Amygdala (tissue), 56 donors: ENCODE measurements around the gene XXYLT1.

Experiments
- DNase-seq, 56 donors: peaks; one replicate each; lab custom pipeline; 2025; lab: John Stamatoyannopoulos, UW

Gene XXYLT1

GRCh38 chr3:195105841-195106417, 165.0 kb downstream of the XXYLT1 start:
- no peak for DNase-seq

DNA sequence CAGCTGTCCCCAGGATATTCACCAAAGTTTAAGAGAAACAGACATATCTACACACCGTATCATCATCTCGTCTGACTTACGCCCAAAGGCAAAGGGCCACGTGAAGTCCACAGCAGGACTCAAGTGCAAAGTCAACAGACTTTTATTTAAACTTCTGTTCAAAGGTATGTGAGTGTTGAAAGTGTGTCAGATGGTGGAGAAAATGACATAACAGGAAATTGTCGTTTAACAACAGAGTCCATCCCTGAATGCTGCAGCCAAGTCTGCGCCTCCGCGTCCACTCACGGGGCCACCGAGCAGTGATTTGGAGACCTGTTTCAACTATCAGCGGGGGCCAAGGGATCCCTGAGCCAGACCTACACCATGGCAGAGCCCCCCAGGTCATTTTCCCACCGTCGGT, 165.6 kb downstream of the XXYLT1 start:
- DNase-seq, result no peak

DNA sequence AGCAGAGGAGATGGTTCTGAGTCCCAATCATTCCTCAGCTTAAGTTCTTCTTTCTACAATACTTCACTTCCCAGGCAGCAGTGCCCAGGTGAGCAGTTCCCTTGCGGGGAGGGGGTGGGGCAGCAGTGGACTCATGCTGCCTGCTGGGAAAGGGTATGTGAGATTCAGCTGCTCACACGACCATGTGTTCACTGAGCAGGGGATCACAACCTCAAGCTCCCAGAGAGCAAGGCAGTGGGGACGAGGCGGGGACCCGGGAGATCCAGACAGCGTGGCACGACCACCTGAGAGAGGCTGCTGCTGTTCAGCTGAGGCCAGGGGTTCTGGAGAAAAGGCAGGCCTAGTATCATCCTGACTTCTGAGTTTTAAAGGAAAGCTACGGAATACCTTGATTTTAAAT, 166.6 kb downstream of the XXYLT1 start:
- no peak for DNase-seq

GRCh38 chr3:195103623-195104022, 167.3 kb downstream of the XXYLT1 start:
- DNase-seq, result no peak

- no peak for DNase-seq
Measured at GRCh38 chr3:195102609-195103467, 168.1 kb downstream of the XXYLT1 start.

DNA sequence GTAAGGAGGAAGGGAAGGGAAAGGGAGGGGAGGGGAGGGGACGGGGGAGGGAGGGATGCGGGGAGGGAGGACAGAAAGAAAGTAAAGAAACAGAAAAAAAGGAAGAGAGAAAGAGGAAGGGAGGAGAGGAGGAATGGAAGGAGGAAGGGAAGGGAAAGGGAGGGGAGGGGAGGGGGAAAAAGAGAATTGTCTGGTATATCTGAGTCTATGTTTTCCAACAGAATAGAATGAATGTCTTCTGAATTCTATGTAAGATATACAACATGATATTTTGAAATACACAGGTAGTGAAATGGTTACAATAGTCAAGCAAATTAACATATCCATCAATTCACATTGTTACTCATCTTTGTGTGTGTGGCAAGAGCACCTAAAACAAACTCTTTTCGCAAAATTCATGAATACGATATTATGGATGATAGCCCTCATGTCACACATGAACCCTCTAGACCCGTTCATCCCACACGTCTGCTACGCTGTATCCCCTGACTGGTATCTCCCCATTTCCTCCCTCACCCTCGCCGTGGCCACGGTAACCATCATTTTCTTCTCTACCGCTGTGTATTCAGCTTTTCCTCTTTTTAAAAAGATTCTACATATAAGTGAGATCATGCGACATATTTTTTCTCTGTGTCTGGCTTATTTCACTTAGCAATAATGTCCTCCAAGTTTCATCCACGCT, 168.9 kb downstream of the XXYLT1 start:
- DNase-seq, result no peak

- no peak for DNase-seq
Measured at GRCh38 chr3:195101001-195101583, 169.9 kb downstream of the XXYLT1 start.

DNA sequence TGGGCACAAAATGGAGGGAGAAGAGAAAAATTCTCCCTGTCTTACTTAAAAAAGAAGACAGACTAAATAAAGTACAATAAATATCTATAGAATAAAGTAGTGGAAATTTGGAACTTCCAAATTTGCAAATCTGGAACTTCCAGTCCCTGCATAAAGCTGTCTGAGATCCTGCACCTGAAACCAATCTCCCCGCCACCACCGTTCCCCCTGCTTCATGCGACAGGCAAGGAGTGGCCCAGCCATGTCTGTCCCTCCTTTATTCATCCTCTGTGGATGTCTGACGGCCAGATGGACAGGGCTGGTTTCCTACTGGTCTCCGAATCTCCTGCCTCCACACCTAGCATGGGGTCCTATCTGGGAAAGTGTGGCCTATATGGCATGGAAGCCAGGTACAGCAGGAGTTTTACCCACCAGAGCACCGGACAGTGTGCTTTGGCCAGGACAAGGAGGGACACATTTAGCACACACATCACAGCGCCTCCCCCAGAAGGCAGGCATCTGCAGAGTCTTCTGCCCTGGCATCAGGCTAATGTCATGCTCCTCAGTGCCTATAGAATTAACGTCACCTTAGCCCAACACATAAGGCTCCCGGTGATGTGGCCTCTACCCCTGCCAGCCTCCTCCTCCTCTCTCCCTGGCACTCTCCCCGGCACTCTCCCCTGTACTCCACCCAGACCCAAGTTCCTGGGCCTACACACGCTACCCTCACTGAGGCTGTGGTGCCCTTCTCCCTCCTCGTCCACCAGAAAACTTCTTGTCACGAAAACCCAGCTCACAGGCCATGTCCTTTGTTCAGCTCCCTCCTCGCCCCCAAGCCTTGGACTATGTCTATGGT, 170.8 kb downstream of the XXYLT1 start:
- DNase-seq, result no peak

- DNase-seq, result no peak
Measured at GRCh38 chr3:195098741-195099525, 172.0 kb downstream of the XXYLT1 start.

- DNase-seq, result no peak
Measured at GRCh38 chr3:195097331-195098255, 173.4 kb downstream of the XXYLT1 start.

GRCh38 chr3:195096484-195097330, 174.3 kb downstream of the XXYLT1 start:
- no peak for DNase-seq

GRCh38 chr3:195096053-195096452, 174.9 kb downstream of the XXYLT1 start:
- no peak for DNase-seq

DNA sequence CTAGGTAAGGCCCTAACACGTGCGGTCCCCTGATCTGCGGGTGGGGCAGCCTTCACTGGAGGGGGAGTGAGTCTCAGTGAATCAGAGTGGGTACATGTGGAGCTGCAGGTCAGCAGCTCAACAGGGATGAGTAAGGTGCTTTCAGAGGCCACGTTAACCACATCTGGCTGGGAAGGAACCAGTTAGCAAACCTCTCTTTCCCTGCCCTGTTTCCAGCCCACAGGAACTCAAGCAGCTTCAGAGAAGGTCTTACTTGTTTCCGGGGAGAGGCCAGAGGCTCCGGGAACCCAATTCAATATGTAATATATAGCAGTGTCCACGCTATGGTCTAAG, 175.3 kb downstream of the XXYLT1 start:
- no peak for DNase-seq

DNA sequence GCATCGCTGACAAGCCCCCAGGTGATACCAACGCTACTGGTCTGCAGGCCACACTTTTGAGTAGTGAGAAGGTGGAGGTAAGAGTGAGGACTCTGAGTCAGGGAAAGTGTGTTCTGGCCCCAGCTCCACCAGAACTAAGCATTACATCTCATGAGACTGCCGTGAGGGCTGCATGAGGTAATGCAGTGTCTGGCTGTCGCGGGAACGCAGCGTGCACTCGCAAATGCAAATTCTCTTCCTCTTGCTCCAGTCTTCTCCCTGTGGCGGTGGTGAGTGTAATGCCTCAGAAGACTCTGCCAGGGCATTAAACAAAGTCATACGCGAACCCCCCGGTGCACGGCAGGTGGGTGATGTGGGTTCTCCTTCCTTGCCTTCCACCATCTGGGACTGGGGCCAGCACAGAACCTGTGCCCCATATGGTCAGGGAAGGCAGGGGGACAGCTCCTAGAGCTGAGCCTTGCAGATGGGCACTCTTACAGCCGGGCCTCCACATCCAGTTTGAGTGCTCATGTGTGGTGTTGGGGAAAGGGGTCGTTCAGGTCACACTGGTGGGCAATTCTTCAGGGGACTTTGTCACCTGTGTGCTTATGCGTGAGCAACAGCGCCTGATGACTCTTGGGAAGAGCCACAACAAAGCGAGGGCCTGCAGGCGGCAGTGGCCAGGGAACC, 175.8 kb downstream of the XXYLT1 start:
- DNase-seq, result no peak

- DNase-seq, result no peak
Measured at GRCh38 chr3:195094191-195094921, 176.6 kb downstream of the XXYLT1 start.

GRCh38 chr3:195093731-195094130, 177.2 kb downstream of the XXYLT1 start:
- no peak for DNase-seq
